HG03432 (cell line): ENCODE measurements around the gene PICALM.
"Not testable (repeated sequence)": the region's sequence is repeated elsewhere in the genome, so short reads cannot be mapped to it uniquely, and the experiment has no call there.

ENCODE experiments used
- ATAC-seq: cut with Tn5 transposase; IDR thresholded peaks from one replicate; pipeline ENCODE4 v1.9.1; 2021; ENCODE audit warnings: mild to moderate bottlenecking, moderate library complexity; ENCODE audit not compliant: unreplicated experiment

The PICALM gene

DNA sequence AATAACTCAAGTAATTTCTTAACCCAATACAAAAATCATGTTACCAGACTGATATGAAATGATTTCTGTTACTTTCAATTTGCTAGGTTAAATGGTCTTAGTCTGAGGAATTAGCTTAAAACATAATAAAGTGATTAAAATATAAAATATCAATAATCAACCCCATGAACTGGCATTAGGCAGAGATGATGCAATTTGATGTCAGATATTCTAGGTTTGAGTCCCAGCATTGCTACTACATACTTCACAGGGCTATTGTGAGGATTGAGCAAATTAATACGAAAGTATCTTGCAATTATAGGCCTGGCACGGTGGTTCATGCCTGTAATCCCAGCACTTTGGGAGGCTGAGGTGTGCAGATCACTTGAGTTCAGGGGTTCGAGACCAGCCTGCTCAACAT is 66.5 kb downstream of the PICALM start:
- ATAC-seq = no peak

DNA sequence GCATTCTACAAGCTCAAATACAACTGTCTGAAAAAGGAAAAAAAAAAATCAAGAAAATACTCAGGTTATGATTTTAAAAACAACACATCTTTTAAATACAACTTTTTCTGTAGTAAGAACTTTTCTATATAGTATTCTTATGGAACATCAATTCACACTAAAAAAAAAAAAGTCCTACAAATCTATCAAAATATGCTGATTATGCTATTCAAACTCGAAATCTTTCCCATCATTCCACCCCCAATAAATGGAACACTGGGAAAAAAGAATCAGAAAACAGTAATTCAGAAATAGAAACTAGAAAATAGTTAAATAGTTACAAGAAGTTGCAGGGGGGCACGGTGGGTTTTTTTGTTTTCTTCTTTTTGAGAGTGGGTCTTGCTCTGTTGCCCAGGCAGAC is 77.4 kb downstream of the PICALM start:
- no peak for ATAC-seq

DNA sequence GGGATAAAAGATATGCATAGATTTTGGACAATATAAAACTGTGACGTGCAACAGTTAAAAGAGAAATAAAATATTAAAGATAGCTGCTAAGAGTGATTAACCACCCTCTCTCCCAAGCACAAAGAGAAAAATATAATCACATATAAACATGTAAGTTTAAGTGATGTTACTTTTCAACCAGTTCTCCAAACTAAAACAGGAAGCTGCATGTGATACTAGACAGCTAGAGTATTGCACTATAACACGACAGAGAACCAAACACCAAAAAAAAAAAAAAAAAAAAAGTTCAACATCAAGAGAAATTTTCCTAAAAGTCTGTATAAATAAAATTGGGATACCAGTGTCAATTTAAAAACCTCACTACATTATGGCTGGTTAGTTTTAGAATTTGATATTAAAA is 79.1 kb downstream of the PICALM start:
- no peak for ATAC-seq

DNA sequence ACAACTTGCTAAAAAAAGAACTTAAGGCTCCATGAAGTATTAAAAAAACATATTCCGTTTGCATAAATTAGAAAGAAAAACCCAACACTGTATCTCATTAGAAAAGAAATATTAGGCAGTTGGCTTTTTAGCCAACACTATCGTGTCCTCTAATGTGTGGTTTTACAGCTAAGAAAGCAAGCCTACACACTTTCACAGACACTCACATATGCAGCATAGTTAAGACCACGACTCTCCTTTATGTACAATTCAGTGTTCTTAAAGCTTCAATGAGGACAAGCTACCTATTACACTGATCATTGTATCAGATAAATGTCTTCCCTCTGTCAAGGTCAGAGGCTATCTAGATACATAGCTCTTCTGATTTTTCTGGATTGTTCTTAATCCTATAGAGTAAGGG is 80.1 kb downstream of the PICALM start:
- ATAC-seq = peak; percentile 50

- ATAC-seq = no peak
Measured at GRCh38 chr11:85977751-85978160, 91.1 kb downstream of the PICALM start.

- ATAC-seq = no peak
Measured at GRCh38 chr11:85976525-85976924, 92.4 kb downstream of the PICALM start.

DNA sequence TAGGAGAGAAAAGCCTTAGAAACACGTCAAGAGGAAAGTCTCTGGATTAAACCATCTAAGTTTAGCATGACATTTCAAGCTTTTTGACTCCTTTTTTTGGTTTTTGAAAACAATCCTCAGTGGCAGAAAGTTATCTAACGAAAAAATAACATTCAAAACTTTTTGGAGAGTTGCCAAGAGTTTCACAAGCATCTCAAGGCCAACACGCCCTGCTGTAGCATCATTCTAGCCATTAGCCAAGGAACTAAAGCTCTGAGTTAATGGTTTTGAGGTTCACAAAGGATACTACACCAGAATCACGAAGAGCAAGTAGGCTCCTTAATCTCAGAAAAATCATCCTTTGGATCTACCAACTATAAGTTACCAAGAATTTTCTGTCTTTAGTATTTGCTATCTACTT is 94.8 kb downstream of the PICALM start:
- no peak for ATAC-seq

GRCh38 chr11:85970593-85970992 is 98.3 kb downstream of the PICALM start:
- no peak for ATAC-seq

GRCh38 chr11:85967457-85967856 is 101.4 kb downstream of the PICALM start:
- no peak for ATAC-seq

GRCh38 chr11:85965202-85965601 is 103.7 kb downstream of the PICALM start:
- no peak for ATAC-seq

DNA sequence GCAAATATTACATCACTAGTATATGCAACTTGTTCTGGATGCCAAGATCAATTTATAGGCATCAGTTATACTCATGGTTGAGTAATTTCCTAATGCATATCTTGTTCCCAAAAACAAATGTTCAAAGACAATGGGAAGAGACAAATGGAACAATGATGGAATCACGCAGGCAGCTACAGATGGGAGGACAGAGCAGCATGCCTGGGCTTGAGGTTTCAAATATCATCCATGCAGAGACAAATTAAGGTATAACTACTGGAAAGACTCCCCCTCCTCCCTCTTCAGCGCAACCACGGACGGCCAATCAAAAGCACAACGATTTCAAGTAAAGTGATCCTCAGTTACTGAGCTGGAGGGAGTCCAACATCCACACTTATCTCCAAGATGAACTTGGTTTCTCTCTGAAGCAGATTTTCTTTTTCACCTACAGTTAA is 106.9 kb downstream of the PICALM start:
- ATAC-seq = no peak

DNA sequence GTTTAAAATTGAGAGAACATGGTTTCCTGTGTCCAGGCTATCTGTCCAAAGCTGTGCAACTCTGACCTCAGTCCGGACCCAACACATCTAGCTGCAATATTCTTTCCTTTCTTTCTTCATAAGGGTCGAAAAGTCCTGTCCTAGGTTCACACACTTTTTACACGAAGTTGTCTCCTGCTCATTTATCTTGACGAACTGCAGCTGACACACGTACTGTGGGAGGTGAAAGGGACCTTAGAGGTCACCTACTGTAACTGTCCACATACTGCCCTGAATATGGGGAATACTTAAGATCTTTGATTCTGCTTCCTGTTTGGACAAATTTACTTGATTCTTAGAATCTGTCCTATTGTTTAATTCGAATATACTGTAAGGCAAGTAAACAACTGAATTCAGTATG is 107.8 kb downstream of the PICALM start:
- no peak for ATAC-seq

GRCh38 chr11:85960678-85961077 is 108.2 kb downstream of the PICALM start:
- peak; percentile 66 for ATAC-seq

DNA sequence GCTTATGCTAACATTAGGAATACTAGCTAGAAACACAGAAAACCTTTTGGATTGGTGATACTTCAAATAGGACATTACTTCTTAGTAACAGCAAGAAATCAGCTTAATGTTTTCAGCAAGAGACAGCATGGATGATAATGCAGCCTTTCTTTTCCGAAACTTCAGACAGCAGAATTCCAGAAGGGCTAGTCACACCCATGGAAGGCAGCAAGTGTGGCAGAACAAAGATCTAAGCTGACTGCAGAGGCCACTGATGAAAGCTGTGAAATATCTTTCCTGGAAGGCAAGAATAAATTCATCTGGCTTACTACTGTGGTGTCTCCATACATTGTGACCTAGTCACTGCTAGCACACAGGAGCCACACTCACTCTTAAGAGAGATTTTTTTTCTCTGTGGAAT is 113.4 kb downstream of the PICALM start:
- no peak for ATAC-seq

DNA sequence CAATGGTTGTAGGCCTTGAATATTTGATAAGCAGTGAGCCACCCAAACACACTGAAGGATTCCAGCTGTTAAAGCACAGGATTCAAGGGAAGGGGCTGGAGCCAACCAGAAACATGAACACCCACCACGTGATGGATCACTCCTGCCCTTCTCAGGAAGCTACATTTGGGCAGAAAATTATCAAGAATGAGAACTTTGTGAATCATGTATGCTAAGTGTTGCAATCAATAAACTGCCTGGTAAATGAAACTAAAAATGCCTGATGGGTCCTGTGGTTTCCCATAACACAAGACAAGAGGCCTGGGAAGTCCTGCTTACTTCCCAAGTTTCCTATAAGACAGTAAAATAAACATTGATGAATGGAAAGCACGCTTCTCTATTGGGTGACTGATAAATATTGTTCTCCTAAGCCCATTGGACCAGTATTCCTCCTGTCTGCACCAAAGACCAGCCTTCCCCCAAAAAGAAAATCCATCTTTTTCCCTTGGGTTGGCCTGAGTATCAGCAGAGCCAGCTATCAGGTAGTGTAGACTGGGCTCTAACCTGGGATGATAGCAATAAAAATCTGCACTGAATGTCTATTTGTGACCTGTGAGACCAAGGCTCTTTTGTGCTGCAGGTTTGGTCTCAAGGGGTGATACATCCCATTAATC is 115.3 kb downstream of the PICALM start:
- no peak for ATAC-seq

GRCh38 chr11:85952108-85952485 is 116.8 kb downstream of the PICALM start:
- ATAC-seq = not testable (repeated sequence)

DNA sequence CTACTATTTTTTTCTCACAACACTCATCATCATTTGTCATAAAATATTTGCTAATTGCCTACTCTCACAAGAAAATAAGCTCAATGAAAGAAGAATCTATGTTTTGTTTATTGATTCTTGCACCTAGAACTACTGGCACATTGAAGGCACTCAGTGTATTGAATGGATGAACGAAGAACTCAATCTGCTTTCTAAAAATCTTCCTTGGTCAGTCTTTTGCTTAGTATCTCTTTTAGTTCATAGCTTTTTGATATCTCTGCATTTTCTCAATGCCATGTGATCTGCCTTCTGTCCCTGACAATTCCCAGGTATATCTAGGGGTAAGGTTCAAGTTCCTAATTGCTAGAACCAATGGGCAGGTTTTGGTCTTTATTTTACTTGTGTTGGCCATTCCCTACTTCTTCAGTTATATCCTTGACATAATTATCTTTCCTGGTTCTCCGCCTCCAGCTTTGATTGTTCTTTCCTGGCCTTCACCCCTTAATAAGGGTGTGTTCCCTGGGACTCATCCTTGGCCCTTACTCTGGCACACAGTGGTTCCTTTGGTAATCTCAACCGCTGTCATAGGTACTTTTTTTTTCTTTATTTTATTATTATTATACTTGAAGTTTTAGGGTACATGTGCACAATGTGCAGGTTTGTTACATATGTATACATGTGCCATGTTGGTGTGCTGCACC is 117.3 kb downstream of the PICALM start:
- ATAC-seq = no peak

GRCh38 chr11:85951049-85951405 is 117.9 kb downstream of the PICALM start:
- no peak for ATAC-seq

DNA sequence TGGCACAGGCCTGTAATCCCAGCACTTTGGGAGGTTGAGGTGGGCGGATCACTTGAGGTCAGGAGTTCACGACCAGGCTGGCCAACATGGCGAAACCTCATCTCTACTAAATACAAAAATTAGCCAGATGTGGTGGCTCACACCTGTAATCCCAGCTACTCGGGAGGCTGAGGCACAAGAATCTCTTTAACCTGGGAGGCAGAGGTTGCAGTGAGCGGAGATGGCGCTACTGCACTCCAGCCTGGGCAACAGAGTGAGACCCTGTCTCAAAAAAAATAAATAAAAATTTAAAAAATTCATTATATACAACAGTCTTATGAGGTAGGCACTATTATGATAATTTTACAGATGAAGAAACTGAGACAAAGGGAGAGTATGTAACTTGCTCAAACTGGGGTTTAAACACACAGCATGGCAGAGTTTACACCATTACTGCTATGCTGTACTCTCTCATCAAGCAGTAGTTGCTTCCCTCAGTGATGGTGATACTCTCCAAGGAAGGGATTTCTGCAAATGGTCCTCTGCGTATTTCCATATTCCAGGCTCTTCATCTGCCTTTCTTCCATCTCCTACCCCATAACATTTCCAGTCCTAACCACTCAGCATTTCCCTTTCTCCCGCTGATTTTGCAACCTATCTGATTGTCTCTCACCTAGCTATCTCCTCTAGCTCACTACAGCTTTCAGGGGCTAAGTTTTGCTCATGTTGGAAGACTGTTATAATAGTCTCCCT is 118.4 kb downstream of the PICALM start:
- no peak for ATAC-seq

DNA sequence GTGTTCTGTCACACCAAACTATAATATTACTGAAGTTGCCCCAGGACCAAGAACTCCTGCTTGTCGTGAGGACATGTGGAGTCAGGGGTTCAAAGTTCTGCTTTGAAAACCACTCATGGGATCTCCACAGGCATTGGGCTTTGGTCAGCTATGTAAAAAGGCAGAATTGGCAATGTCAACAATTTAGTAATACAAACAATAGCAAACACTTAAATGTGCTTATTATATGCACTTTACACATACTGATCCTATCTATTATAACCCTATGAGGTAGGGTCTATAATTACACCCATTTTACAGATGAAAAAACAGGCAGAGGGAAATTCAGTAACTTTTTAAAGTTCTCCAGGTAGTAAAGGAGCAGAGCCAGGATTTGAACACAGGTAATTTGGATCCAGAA is 119.1 kb downstream of the PICALM start:
- ATAC-seq = no peak

DNA sequence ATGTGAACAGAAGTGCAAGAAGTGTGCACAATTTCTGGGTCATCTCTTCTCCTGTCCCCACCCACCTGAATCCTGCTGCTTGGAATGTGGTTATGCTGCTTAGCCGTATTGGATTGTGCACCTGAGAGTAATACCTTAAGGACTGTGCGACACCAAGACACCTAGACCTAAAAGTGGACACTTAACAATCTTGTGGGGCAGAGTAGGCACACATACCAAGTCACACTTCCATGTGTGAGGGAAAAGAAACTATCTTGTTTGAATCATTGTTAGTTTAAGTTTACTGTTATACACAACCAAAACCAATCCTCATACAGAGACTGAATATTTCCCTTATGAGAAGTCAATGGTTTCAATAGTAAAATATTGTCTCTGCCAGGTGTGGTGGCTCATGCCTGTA is 120.0 kb downstream of the PICALM start:
- peak; percentile 37 for ATAC-seq
